BLaER1 (cell line): ENCODE measurements around the gene PMFBP1.

Experiments used
- H3K27ac ChIP-seq: shearing (Covaris generic); formaldehyde crosslinking; 2 replicates; pipeline ENCODE4 v1.8.1; 2022
- H3K27me3 ChIP-seq: shearing (Covaris generic); formaldehyde crosslinking; 2 replicates; pipeline ENCODE4 v1.8.1; 2022
- H3K36me3 ChIP-seq: shearing (Covaris generic); formaldehyde crosslinking; 2 replicates; pipeline ENCODE4 v1.8.1; 2022
- H3K4me1 ChIP-seq: shearing (Covaris generic); formaldehyde crosslinking; 2 replicates; pipeline ENCODE4 v1.8.1; 2022
- H3K4me2 ChIP-seq: shearing (Covaris generic); formaldehyde crosslinking; 2 replicates; pipeline ENCODE4 v1.8.1; 2022
- H3K4me3 ChIP-seq: shearing (Covaris generic); formaldehyde crosslinking; 2 replicates; pipeline ENCODE4 v1.8.1; 2022
- H3K9ac ChIP-seq: shearing (Covaris generic); formaldehyde crosslinking; 2 replicates; pipeline ENCODE4 v1.8.1; 2022
- H3K9me3 ChIP-seq: shearing (Covaris generic); formaldehyde crosslinking; 2 replicates; pipeline ENCODE4 v1.8.1; 2022
- H4K20me1 ChIP-seq: shearing (Covaris generic); formaldehyde crosslinking; 2 replicates; pipeline ENCODE4 v1.8.1; 2022
- Cebpa-rat ChIP-seq: shearing (Covaris generic); IDR thresholded peaks from 2 replicates; pipeline ENCODE4 v1.8.1; 2022

The PMFBP1 gene

DNA sequence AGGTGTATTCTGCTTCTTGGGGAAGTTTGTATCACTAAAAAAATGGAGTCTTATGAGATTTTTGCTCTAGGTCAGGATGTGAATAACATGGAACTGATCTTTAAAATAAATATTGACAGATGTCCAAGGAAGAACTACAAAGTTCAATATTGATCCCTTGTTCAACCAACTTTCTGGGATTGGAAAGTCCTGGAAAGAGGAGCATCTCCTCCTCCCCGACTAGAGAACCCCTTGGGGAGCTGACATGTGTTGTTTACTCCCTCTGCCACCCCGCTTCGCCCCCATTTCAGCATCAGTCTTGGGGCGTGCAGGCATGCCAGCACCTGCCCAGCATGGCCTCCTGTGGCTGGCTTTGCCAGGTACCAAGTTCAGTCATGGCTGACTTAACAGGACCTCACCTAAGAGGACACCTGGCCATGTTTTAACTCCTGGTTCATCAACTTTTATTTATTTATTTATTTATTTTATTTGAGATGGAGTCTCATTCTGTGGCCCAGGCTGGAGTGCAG is 33.8 kb downstream of the PMFBP1 start:
- no peak overlapping the region for H3K27ac ChIP-seq
- TF ChIP-seq Cebpa-rat, result no peak
- no peaks in the 10 kb centered on the region for H3K9me3 ChIP-seq
- H3K4me2 ChIP-seq, result no peak overlapping the region
- no peaks in the 10 kb centered on the region for H4K20me1 ChIP-seq
- H3K9ac ChIP-seq, result no peak overlapping the region
- H3K4me1 ChIP-seq, result peaks cover 15% of the 10 kb centered on the region
- no peaks in the 10 kb centered on the region for H3K36me3 ChIP-seq
- no peaks in the 10 kb centered on the region for H3K27me3 ChIP-seq
- no peak overlapping the region for H3K4me3 ChIP-seq

DNA sequence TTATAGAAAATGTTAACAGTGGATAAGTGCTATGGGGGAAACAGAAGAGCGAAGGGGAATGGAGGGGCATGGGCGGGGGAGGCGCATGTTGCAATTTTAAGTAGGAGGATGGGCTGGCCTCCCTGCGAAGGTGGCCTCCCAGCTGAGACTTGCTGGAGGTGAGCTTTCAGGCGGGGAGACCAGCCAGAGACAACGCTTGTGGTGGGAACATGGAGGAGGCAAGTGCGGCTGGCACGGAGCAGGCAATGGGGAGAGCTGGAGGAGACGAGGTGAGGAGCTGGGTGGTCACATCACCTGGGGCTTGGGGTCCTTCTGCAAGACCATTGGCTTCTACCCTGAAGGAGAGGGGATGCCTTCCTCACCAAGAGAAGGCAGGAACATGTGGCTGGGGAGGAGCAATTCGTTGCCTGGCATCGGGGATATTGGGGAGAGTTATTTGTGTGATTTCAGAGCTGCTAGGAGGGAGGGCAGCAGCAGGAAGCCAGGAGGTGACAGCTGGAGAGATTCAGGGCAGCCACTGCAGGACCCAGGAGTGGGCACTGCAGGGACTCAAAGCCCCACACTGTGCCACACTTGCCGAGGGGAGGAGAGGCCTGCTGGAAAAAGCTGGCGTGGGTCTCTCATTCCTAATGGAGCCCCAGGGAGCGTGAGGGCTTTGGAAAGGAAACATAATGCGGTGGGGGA is 34.4 kb downstream of the PMFBP1 start:
- no peaks in the 10 kb centered on the region for H3K9me3 ChIP-seq
- no peak for TF ChIP-seq Cebpa-rat

DNA sequence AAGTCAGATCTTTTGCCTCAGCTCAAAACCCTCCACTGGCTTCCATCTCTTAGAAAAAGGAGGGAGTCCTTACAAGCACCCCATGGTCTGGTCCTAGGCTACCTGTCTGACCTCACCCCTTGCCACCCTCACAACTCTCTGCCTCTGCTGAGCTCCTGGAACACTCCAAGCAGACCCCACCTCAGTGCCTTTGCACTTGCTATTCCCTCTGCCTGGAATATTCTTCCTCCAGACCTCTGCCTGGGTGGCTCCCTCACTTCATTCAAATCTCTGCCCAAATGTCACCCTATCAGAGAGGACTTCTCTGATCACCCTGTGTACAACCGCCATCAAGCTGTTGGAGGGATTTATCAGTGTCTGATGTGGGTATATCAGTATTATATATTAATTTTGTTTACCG is 37.4 kb downstream of the PMFBP1 start:
- peaks cover 13% of the 10 kb centered on the region for H3K4me1 ChIP-seq
- no peak overlapping the region for H3K4me2 ChIP-seq
- no peaks in the 10 kb centered on the region for H3K27me3 ChIP-seq
- no peak overlapping the region for H3K4me3 ChIP-seq
- H3K27ac ChIP-seq, result no peak overlapping the region
- no peak for TF ChIP-seq Cebpa-rat
- H3K9me3 ChIP-seq, result no peaks in the 10 kb centered on the region
- H3K9ac ChIP-seq, result no peak overlapping the region
- H3K36me3 ChIP-seq, result no peaks in the 10 kb centered on the region
- no peaks in the 10 kb centered on the region for H4K20me1 ChIP-seq

More for the DNA sequence above, 34.4 kb downstream of the PMFBP1 start:
- H3K36me3 ChIP-seq, result no peaks in the 10 kb centered on the region
- no peaks in the 10 kb centered on the region for H3K27me3 ChIP-seq
- no peaks in the 10 kb centered on the region for H4K20me1 ChIP-seq
- no peak overlapping the region for H3K9ac ChIP-seq
- H3K27ac ChIP-seq, result no peak overlapping the region
- H3K4me1 ChIP-seq, result peaks cover 15% of the 10 kb centered on the region
- H3K4me3 ChIP-seq, result no peak overlapping the region
- H3K4me2 ChIP-seq, result no peak overlapping the region

DNA sequence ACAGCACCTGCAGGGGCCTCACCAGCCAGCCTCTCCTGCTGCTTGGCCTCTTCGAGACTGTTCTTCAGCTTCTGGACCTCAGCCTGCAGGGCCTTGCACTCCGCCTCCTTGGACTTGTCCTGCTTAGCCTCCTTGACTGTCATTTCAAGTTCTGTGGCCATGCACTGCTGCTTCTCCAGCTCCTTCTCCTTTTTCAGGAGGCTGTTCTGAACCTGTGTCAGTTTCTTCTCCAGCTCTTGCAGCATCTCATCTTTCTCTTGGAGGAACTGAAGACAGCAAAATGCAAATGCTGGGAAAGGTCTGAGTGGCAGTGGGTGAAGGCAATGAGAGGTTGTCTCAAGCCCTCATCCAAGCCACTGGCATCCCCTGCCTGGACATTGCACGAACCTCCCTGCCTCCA is 39.2 kb downstream of the PMFBP1 start:
- no peaks in the 10 kb centered on the region for H3K27me3 ChIP-seq
- H3K27ac ChIP-seq, result no peak overlapping the region
- H3K9ac ChIP-seq, result no peak overlapping the region
- TF ChIP-seq Cebpa-rat, result no peak
- H3K9me3 ChIP-seq, result no peaks in the 10 kb centered on the region
- no peaks in the 10 kb centered on the region for H4K20me1 ChIP-seq
- no peak overlapping the region for H3K4me2 ChIP-seq
- no peaks in the 10 kb centered on the region for H3K4me1 ChIP-seq
- H3K4me3 ChIP-seq, result no peak overlapping the region
- H3K36me3 ChIP-seq, result no peaks in the 10 kb centered on the region

DNA sequence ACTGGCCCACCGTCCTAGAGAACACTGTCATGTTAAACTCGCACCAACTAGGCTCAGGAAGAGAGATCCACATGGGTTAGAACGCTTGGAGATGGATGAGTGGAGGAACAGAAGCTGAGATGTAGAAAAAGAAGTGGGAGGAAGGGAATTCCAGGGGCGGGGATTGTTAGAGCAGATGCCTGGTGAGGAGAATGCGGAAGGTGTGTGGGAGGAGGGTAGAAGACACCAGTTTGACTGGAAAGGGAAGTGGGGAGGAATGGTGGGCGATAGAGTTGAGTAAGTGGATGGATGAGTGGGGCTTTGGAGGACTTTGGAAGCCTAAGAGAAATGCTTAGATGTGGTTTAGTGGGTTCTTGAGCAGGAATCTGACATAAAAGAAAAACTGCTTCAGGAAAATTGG is 40.9 kb downstream of the PMFBP1 start:
- H3K9me3 ChIP-seq, result no peaks in the 10 kb centered on the region
- TF ChIP-seq Cebpa-rat, result no peak
- H3K4me2 ChIP-seq, result no peak overlapping the region
- H4K20me1 ChIP-seq, result no peaks in the 10 kb centered on the region
- H3K4me1 ChIP-seq, result 0 out of 2 replicates have a peak, but pooled peaks cover 3% of the 10 kb centered on the region
- H3K27ac ChIP-seq, result no peak overlapping the region
- H3K36me3 ChIP-seq, result no peaks in the 10 kb centered on the region
- H3K27me3 ChIP-seq, result no peaks in the 10 kb centered on the region
- no peak overlapping the region for H3K4me3 ChIP-seq
- H3K9ac ChIP-seq, result no peak overlapping the region

DNA sequence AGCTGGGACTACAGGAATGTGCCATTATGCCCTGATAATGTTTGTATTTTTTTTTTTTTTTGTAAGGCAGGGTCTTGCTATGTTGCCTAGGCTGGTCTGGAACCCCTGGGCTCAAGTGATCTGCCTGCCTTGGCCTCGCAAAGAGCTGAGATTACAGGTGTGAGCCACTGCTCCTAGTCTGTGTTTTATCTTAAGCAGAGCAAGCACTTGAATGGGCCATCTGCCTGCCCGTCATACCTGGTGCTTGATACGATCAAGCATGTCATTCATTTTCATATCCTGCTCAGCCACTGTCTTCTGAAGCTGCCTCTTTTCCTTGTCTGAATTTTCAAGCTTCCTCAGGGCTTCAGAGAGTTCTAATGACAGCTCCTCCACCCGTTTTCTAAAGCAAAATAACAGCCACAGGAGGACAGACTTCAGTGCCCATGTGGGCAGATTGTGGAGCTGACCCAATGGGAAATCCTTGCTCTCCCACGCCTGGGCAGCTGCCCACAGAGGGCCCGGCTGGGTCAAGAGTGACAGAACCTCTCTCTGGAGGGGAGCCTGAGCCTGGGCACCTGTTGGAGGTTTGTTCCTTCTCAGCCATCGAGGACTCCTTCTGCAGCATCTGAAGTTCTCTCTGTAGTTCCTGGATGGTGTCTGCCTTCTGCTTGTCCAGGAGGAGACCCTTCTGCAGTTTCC is 41.8 kb downstream of the PMFBP1 start:
- TF ChIP-seq Cebpa-rat, result no peak
- no peak overlapping the region for H3K9ac ChIP-seq
- H4K20me1 ChIP-seq, result no peaks in the 10 kb centered on the region
- no peak overlapping the region for H3K27ac ChIP-seq
- no peaks in the 10 kb centered on the region for H3K9me3 ChIP-seq
- peaks cover 12% of the 10 kb centered on the region for H3K4me1 ChIP-seq
- H3K4me2 ChIP-seq, result no peak overlapping the region
- no peak overlapping the region for H3K4me3 ChIP-seq
- no peaks in the 10 kb centered on the region for H3K27me3 ChIP-seq
- H3K36me3 ChIP-seq, result no peaks in the 10 kb centered on the region

DNA sequence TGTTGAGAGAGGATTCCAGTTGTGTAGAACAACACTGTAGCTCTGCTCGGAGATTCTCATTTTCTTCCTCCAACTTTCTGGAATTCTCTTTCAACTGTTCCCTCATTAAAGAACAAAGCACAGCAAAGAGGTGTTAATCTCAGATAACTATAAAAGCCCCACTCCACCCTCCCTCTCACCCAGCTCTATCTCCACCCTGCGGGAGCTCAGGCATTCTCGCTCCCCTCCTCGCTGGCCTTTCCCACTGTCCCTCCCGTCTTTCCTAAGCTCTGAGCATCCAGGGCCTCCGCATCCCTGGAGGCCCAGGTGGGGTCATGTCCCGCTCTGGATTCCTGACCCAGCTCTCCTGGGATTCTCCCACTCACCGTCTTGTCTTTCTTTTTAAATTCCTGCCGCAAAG is 43.3 kb downstream of the PMFBP1 start:
- H3K27me3 ChIP-seq, result no peaks in the 10 kb centered on the region
- no peak for TF ChIP-seq Cebpa-rat
- H3K9me3 ChIP-seq, result no peaks in the 10 kb centered on the region
- no peak overlapping the region for H3K4me2 ChIP-seq
- H3K4me3 ChIP-seq, result no peak overlapping the region
- H4K20me1 ChIP-seq, result no peaks in the 10 kb centered on the region
- H3K27ac ChIP-seq, result no peak overlapping the region
- no peak overlapping the region for H3K9ac ChIP-seq
- H3K4me1 ChIP-seq, result peaks cover 20% of the 10 kb centered on the region
- H3K36me3 ChIP-seq, result no peaks in the 10 kb centered on the region

DNA sequence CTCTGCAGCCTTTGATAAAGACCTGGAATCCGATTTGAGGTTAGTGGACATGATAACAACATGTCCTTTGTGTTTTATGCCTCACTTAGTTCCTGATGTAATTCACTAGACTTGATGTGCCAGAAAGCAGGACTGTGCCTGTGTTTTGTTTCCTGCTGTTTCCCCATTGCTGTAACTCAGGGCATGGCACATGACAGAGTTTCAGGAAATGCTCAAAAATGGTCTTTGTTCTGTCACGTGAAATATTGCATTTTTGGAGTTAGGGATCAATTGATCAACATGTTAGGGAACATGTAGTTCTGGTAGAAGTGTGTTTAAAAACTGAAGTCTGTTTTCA is 45.6 kb downstream of the PMFBP1 start:
- Histone ChIP-seq H3K4me2 (no peak overlapping the region), H3K4me1 (peaks cover 20% of the 10 kb centered on the region), H3K27me3 (no peaks in the 10 kb centered on the region), H3K36me3 (no peaks in the 10 kb centered on the region), H3K4me3 (no peak overlapping the region), H3K9ac (no peak overlapping the region), H3K9me3 (no peaks in the 10 kb centered on the region), H4K20me1 (no peaks in the 10 kb centered on the region), H3K27ac (no peak overlapping the region)
- no peak for TF ChIP-seq Cebpa-rat

DNA sequence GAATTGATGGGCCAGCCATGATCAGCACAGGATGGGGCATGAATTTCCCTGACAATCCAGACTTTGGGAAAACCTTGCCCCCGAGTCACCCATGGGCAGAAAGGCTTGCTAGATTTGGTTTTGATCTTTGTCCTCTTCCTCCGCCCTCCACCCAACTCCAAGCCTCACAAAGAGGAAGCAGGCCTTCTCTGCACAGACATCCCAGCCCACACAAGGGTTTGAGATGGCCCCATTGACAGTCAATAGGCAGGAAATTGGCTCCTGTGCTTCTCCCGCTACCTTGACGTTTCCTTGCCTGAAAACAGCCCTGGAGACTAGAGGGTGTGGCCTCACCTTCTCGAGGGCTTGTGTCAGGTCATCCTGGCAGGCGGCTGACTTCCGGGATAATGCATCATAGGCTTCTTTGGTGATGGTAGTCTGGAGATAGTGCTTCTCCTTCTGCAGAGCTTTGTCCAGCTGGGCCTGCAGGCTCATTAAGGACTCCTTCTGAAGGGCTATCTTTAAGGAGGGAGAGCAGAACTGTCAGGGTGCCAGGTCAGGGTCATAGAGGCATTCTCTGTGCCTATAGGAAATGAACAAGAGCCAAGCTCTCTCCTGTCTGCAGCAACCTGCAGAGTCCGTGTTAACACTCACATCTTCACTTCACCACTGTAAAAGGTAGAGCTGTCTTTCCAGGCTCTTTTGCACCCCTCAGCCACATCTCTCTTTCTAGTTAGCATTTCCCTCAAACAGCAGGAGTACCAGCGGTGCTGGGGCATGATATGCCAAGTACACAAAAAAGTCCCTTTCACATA is 46.1 kb downstream of the PMFBP1 start:
- no peaks in the 10 kb centered on the region for H4K20me1 ChIP-seq
- no peaks in the 10 kb centered on the region for H3K36me3 ChIP-seq
- H3K27me3 ChIP-seq, result no peaks in the 10 kb centered on the region
- H3K9ac ChIP-seq, result no peak overlapping the region
- H3K27ac ChIP-seq, result no peak overlapping the region
- no peak for TF ChIP-seq Cebpa-rat
- no peak overlapping the region for H3K4me3 ChIP-seq
- H3K9me3 ChIP-seq, result no peaks in the 10 kb centered on the region
- H3K4me1 ChIP-seq, result peaks cover 20% of the 10 kb centered on the region
- no peak overlapping the region for H3K4me2 ChIP-seq
